DMS153 (cell line): Measurements from ENCODE around the gene GADD45GIP1.

Experiments
- DNase-seq: peaks from one replicate; lab custom pipeline; 2025; lab: John Stamatoyannopoulos, UW

GADD45GIP1 gene

GRCh38 chr19:12956446-12957388 lies at the start of gene GADD45GIP1:
Gene GADD45GIP1 (minus strand): TSS chr19:12957223. CDS start chr19:12957212, 11 bp downstream.
- DNase-seq: peak; percentile 39

- DNase-seq: no peak
Measured at GRCh38 chr19:13005861-13006370, 48.9 kb upstream of the GADD45GIP1 start.

- no peak for DNase-seq
Measured at GRCh38 chr19:13005253-13005652, 48.2 kb upstream of the GADD45GIP1 start.

- no peak for DNase-seq
Measured at GRCh38 chr19:13004273-13004672, 47.2 kb upstream of the GADD45GIP1 start.

- DNase-seq: no peak
Measured at GRCh38 chr19:13003081-13003480, 46.1 kb upstream of the GADD45GIP1 start.

- DNase-seq: no peak
Measured at GRCh38 chr19:13002166-13002898, 45.3 kb upstream of the GADD45GIP1 start.

GRCh38 chr19:13001502-13002165 lies 44.6 kb upstream of the GADD45GIP1 start:
- DNase-seq: no peak

- DNase-seq: no peak
Measured at GRCh38 chr19:13001166-13001501, 44.1 kb upstream of the GADD45GIP1 start.

- no peak for DNase-seq
Measured at GRCh38 chr19:12997967-12998940, 41.2 kb upstream of the GADD45GIP1 start.

- no peak for DNase-seq
Measured at GRCh38 chr19:12997179-12997966, 40.4 kb upstream of the GADD45GIP1 start.

- DNase-seq: no peak
Measured at GRCh38 chr19:12996406-12997094, 39.5 kb upstream of the GADD45GIP1 start.

- DNase-seq: no peak
Measured at GRCh38 chr19:12995596-12996405, 38.8 kb upstream of the GADD45GIP1 start.

GRCh38 chr19:12994701-12995595 lies 37.9 kb upstream of the GADD45GIP1 start, which contains the start of gene NFIX:
Gene NFIX (plus strand): TSS chr19:12995475. CDS start chr19:12995838, 363 bp downstream.
- no peak for DNase-seq

- DNase-seq: no peak
Measured at GRCh38 chr19:12993562-12993961, 36.5 kb upstream of the GADD45GIP1 start.

- DNase-seq: no peak
Measured at GRCh38 chr19:12992729-12993128, 35.7 kb upstream of the GADD45GIP1 start.

GRCh38 chr19:12991296-12991695 lies 34.3 kb upstream of the GADD45GIP1 start:
- no peak for DNase-seq

GRCh38 chr19:12990853-12991252 lies 33.8 kb upstream of the GADD45GIP1 start:
- DNase-seq: no peak

- DNase-seq: no peak
Measured at GRCh38 chr19:12990431-12990830, 33.4 kb upstream of the GADD45GIP1 start.
